Measurements from ENCODE around the gene SPDYE3.
"Not testable (repeated sequence)": the region's sequence is repeated elsewhere in the genome, so short reads cannot be mapped to it uniquely, and the experiment has no call there.

DNA sequence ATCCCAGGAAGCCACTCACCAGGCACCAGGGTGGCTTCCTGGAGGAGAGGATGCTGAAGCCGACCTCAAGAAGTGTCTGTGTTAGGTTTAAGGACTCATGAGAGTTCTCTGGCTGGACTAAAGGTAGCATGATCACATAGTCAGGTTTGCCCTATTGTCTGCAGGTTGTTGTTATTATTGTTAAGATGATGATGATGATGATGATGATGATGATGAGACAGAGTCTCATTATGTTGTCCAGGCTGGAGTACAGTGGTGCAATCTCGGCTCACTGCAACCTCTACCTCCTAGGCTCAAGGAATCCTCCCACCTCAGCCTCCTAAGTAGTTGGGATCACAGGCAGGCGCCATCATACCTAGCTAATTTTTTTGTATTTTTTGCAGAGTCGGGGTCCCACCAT lies 43.3 kb upstream of the SPDYE3 start:
- TF ChIP-seq, protein P1, sequence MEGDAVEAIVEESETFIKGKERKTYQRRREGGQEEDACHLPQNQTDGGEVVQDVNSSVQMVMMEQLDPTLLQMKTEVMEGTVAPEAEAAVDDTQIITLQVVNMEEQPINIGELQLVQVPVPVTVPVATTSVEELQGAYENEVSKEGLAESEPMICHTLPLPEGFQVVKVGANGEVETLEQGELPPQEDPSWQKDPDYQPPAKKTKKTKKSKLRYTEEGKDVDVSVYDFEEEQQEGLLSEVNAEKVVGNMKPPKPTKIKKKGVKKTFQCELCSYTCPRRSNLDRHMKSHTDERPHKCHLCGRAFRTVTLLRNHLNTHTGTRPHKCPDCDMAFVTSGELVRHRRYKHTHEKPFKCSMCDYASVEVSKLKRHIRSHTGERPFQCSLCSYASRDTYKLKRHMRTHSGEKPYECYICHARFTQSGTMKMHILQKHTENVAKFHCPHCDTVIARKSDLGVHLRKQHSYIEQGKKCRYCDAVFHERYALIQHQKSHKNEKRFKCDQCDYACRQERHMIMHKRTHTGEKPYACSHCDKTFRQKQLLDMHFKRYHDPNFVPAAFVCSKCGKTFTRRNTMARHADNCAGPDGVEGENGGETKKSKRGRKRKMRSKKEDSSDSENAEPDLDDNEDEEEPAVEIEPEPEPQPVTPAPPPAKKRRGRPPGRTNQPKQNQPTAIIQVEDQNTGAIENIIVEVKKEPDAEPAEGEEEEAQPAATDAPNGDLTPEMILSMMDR (IDR thresholded peaks at IDR 0.05) = not testable (repeated sequence)
- TF ChIP-seq POLR2A (IDR thresholded peaks at IDR 0.05) = not testable (repeated sequence)

Measured in right lobe of liver (tissue), 4 donors.